Activated naive CD8-positive, alpha-beta T cell treated with anti-CD3 and anti-CD28 coated beads, Interleukin-2, amount 50 U/mL, for 24 hours (primary cell): ENCODE data around the gene DKK3.

Experiments used
- ATAC-seq: fragments of 150-1000 bp; cut with Tn5 transposase; one replicate; pipeline ENCODE4 v1.10.0; 2021
- DNase-seq: peaks from one replicate; pipeline ENCODE4 v3.0.0; 2021
- H3K27ac Mint-ChIP-seq: one replicate; pipeline ENCODE4 v1.8.0; 2021; ENCODE audit warnings: mild to moderate bottlenecking, mixed read lengths
- H3K27me3 Mint-ChIP-seq: one replicate; pipeline ENCODE4 v1.8.0; 2021; ENCODE audit warnings: mixed read lengths
- H3K36me3 Mint-ChIP-seq: one replicate; pipeline ENCODE4 v1.8.0; 2021; ENCODE audit warnings: low read depth, mixed read lengths
- H3K4me1 Mint-ChIP-seq: one replicate; pipeline ENCODE4 v1.8.0; 2021; ENCODE audit warnings: mixed read lengths
- H3K4me3 Mint-ChIP-seq: one replicate; pipeline ENCODE4 v1.8.0; 2021; ENCODE audit warnings: mild to moderate bottlenecking, moderate library complexity, mixed read lengths
- H3K9me3 Mint-ChIP-seq: one replicate; pipeline ENCODE4 v1.8.0; 2021; ENCODE audit warnings: mixed read lengths

Gene DKK3

DNA sequence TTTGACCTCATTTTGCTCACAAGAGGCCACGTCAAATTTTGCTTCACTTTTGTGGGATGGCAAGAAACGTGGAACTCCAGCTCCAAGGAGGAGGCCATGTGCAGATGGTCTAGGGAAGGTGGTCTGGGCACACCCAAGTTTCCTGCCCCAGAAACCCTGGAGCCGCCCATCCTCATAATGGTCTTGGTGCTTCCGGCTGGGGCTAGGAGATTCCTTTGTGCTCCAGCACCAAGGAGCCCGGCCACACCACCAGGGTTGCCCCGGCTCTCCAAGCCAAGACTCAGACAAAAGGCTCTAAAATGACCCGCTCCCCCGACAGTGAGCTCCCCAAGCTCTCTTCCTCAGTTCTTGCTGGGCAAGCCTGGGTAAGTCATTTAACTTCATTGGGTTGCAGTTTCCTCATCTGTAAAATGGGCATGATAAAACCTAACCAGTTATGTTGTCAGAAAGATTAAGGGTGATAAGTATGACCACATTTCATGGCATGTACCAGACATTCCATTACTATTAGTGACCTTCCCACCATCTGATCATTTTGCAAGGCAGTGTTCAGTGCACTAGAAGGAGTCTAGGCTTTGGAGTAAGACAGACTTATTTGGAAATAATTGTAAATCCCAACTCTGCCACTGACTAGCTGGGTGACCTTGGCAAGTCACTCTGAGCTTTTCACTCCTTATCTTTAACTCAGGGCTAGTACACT lies 23.3 kb downstream of the DKK3 start:
- DNase-seq (no peak), ATAC-seq (no peak)
- no peaks in the 10 kb centered on the region for H3K4me1 Mint-ChIP-seq
- H3K27me3 Mint-ChIP-seq: peaks cover 3% of the 10 kb centered on the region
- H3K9me3 Mint-ChIP-seq: peaks cover 4% of the 10 kb centered on the region
- no peak overlapping the region for H3K4me3 Mint-ChIP-seq
- no peaks in the 10 kb centered on the region for H3K36me3 Mint-ChIP-seq
- no peak overlapping the region for H3K27ac Mint-ChIP-seq

- peaks cover 4% of the 10 kb centered on the region for H3K9me3 Mint-ChIP-seq
- ATAC-seq: no peak
- no peaks in the 10 kb centered on the region for H3K36me3 Mint-ChIP-seq
- no peak overlapping the region for H3K27ac Mint-ChIP-seq
- no peak overlapping the region for H3K4me3 Mint-ChIP-seq
- no peaks in the 10 kb centered on the region for H3K4me1 Mint-ChIP-seq
- DNase-seq: no peak
- H3K27me3 Mint-ChIP-seq: peaks cover 3% of the 10 kb centered on the region
These were observed 23.9 kb downstream of the DKK3 start for GRCh38 chr11:11984563-11984962.

DNA sequence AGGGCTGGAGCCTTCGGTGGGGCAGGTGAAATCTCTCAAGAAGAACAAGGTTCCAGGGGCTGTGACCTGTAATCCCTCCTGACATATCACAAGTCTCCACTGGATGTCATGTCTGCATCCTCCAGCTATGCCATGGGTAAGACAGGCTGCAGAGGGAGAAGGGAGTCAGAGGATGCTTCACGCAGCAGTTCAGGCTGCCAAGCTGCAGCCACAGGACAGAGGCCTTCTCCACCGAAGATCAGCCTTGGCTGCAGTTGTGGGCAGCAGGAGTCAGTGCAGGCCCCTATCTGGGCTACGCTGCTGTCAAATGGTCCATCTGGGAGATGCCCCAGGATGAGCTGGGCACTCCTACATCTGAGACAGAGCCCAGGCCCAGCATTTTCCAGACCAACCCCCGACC lies 25.0 kb downstream of the DKK3 start:
- H3K9me3 Mint-ChIP-seq: peaks cover 4% of the 10 kb centered on the region
- no peak overlapping the region for H3K27ac Mint-ChIP-seq
- no peaks in the 10 kb centered on the region for H3K4me1 Mint-ChIP-seq
- H3K27me3 Mint-ChIP-seq: peaks cover 3% of the 10 kb centered on the region
- DNase-seq: no peak
- H3K4me3 Mint-ChIP-seq: no peak overlapping the region
- H3K36me3 Mint-ChIP-seq: no peaks in the 10 kb centered on the region
- no peak for ATAC-seq

DNA sequence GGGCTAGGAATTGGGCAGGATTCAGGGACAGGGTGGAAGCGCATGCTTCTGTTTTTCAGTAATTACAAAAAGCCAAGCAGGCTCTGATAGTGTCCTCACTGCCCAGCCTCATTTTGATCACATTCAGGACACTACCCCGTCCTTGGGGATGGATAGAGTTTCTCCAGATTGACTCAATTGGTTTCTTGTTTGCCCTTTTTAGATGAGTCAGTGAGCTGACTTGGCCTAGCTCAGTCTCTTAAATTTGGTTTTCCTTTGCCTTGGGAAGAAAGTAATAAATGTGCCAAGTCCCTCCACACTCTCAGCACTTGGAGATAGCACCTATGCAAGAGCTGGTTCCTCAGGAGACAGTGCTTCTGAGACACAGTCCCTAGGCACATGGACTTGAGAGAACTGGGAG lies 25.5 kb downstream of the DKK3 start:
- Mint-ChIP-seq H3K4me1 (no peaks in the 10 kb centered on the region), H3K27ac (no peak overlapping the region), H3K4me3 (no peak overlapping the region), H3K27me3 (peaks cover 3% of the 10 kb centered on the region), H3K9me3 (peaks cover 4% of the 10 kb centered on the region), H3K36me3 (no peaks in the 10 kb centered on the region)
- no peak for ATAC-seq
- DNase-seq: no peak

GRCh38 chr11:11982461-11982860 lies 26.0 kb downstream of the DKK3 start:
- DNase-seq: no peak
- Mint-ChIP-seq H3K36me3 (no peaks in the 10 kb centered on the region), H3K27ac (no peak overlapping the region), H3K4me3 (no peak overlapping the region), H3K9me3 (peaks cover 4% of the 10 kb centered on the region), H3K4me1 (no peaks in the 10 kb centered on the region), H3K27me3 (peaks cover 3% of the 10 kb centered on the region)
- no peak for ATAC-seq

- Mint-ChIP-seq H3K9me3 (peaks cover 2% of the 10 kb centered on the region), H3K36me3 (no peaks in the 10 kb centered on the region), H3K27me3 (peaks cover 3% of the 10 kb centered on the region), H3K4me1 (no peaks in the 10 kb centered on the region), H3K27ac (no peak overlapping the region), H3K4me3 (no peak overlapping the region)
- ATAC-seq: no peak
- DNase-seq: no peak
These were observed 26.6 kb downstream of the DKK3 start for GRCh38 chr11:11981840-11982239.

- Mint-ChIP-seq H3K27me3 (peaks cover 3% of the 10 kb centered on the region), H3K36me3 (no peaks in the 10 kb centered on the region), H3K4me1 (no peaks in the 10 kb centered on the region), H3K27ac (no peak overlapping the region), H3K9me3 (no peaks in the 10 kb centered on the region), H3K4me3 (no peak overlapping the region)
- ATAC-seq: no peak
- no peak for DNase-seq
These were observed 27.1 kb downstream of the DKK3 start for GRCh38 chr11:11981364-11981763.

- Mint-ChIP-seq H3K27me3 (peaks cover 3% of the 10 kb centered on the region), H3K27ac (no peak overlapping the region), H3K36me3 (no peaks in the 10 kb centered on the region), H3K9me3 (no peaks in the 10 kb centered on the region), H3K4me1 (no peaks in the 10 kb centered on the region), H3K4me3 (no peak overlapping the region)
- ATAC-seq: no peak
- no peak for DNase-seq
These were observed 27.6 kb downstream of the DKK3 start for GRCh38 chr11:11980841-11981308.

DNA sequence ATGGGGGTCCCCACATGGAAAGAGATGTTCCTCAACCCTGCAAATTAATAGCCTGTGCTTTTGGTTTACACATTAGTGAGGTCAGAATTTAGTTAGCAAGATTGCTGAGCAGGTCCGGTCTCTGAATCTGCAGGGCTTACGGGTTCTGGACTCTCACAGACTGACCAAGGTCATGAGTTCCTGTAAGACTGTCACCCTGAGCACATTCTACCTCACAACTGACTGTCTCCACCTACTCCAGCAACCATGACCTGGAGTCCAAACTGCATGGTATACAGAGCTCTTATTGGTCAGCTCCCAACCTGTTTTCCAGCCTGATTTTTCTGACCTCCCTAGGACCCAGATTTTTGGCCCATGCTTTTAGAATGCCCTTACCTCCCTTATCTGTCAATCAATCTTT lies 28.2 kb downstream of the DKK3 start:
- DNase-seq: no peak
- ATAC-seq: no peak
- H3K27ac Mint-ChIP-seq: no peak overlapping the region
- no peaks in the 10 kb centered on the region for H3K36me3 Mint-ChIP-seq
- no peaks in the 10 kb centered on the region for H3K9me3 Mint-ChIP-seq
- H3K27me3 Mint-ChIP-seq: peaks cover 3% of the 10 kb centered on the region
- H3K4me1 Mint-ChIP-seq: no peaks in the 10 kb centered on the region
- no peak overlapping the region for H3K4me3 Mint-ChIP-seq

DNA sequence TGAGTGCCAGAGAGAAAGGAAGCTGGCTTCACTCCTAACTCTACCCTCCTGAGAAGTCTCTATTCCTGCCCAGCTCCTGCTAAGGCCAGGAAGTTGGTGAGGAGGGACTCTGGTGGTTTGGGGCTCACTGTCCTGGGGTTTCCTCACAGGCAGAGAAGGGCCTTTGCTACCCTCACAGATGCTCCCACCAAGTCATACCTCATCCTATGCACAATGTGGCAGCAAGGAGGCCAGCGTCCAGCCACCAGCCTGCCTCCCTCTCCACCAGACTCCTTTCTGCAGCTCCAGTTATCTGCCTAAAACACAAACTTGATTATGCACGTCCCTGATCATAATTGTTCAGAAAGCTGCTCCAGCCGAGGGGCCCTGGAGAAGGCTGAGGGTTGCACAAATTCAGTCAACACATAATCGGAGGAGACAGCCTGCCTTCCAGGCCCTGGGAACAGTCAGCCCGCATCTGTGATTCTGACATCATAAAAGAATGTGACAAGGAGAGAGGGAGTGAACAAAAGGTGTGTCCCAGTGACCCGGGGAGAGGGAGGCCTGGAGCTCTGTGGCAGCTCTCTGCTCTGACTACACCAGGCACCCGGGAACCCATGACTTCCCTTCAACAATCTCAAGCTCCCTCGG lies 28.8 kb downstream of the DKK3 start:
- no peak for ATAC-seq

DNA sequence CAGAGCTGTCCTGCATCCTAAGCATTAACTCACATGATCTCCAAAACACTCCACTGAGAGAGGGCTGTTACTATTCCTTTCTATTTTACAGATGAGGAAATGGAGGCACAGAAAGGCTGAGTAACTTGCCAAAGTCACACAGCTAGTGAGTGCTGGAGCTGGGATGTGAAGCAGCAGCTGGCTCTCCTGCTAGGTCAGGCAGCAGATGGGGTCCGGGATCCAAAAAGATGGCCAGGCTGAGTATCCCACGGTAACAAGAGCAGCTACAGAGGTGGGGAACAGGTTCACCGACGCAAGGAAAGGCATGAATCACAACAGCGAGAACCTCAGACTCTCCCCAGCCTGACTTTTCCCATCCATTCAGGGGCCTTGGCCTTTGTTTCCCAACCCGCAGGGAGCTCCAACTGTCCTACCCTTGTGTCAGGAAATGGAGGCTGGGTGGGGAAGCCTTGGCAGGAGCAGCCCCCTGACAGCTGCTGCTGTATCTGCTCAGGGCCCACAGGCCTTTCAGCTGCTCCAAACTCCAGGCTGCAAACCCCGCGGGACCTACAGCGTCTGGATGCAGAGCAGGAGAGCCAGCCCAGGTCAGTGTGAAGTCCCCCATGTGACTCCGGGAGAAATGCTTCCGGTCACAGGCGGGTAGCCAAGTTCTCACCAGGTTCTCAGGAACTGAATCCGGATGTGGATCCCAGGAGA lies 29.5 kb downstream of the DKK3 start:
- Mint-ChIP-seq H3K36me3 (no peaks in the 10 kb centered on the region), H3K27me3 (peaks cover 3% of the 10 kb centered on the region)
- no peak for DNase-seq

More for the DNA sequence above, 28.8 kb downstream of the DKK3 start:
- H3K27ac Mint-ChIP-seq: no peak overlapping the region
- H3K4me3 Mint-ChIP-seq: no peak overlapping the region
- H3K9me3 Mint-ChIP-seq: no peaks in the 10 kb centered on the region
- H3K36me3 Mint-ChIP-seq: no peaks in the 10 kb centered on the region
- DNase-seq: no peak
- peaks cover 3% of the 10 kb centered on the region for H3K27me3 Mint-ChIP-seq
- peaks cover 5% of the 10 kb centered on the region for H3K4me1 Mint-ChIP-seq

GRCh38 chr11:11978098-11978637 lies 30.3 kb downstream of the DKK3 start:
- Mint-ChIP-seq H3K36me3 (no peaks in the 10 kb centered on the region), H3K27ac (no peak overlapping the region), H3K27me3 (peaks cover 3% of the 10 kb centered on the region), H3K9me3 (no peaks in the 10 kb centered on the region), H3K4me1 (peaks cover 5% of the 10 kb centered on the region), H3K4me3 (no peak overlapping the region)
- ATAC-seq (no peak), DNase-seq (no peak)

More for the DNA sequence above, 29.5 kb downstream of the DKK3 start:
- Mint-ChIP-seq H3K9me3 (no peaks in the 10 kb centered on the region), H3K4me3 (no peak overlapping the region), H3K4me1 (peaks cover 5% of the 10 kb centered on the region), H3K27ac (no peak overlapping the region)
- no peak for ATAC-seq

DNA sequence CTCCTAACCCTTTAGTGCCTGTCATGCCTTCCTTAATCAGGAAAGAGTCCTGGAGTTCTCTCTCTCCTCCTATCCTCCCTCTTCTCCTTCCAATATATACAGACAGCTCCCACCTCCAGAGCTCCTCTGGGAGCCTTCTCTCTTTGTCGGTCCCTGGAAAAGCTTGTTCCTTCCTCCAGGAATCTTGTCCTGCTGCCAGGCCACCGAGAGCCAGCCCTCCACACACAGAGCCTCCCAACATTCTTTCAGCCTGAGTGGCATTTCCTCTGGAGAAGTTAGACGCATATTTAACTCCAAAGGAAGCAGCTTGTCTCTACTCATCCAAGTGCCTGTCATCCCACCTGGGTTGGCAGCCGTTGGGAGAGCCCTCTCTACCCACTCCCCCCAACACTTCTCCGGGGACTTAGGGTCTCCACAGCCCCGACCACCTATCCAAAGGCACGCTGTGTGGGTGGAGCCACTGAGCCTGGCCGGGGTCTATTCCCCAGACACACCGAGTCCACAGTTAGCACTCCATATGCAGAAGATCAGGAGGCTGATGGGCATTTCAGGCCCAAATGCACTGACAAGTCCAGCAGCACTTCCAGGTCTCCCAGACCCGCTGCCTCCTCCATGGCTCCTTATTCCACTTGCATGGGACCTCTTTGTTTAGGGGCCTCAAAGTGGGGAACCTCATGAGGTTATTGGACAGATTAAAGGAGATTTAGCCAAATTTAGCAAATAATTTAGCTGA lies 31.1 kb downstream of the DKK3 start:
- H3K9me3 Mint-ChIP-seq: no peaks in the 10 kb centered on the region
- ATAC-seq: no peak
- H3K4me1 Mint-ChIP-seq: peaks cover 5% of the 10 kb centered on the region
- no peak overlapping the region for H3K27ac Mint-ChIP-seq
- no peak for DNase-seq
- peaks cover 3% of the 10 kb centered on the region for H3K27me3 Mint-ChIP-seq
- no peaks in the 10 kb centered on the region for H3K36me3 Mint-ChIP-seq
- H3K4me3 Mint-ChIP-seq: no peak overlapping the region

DNA sequence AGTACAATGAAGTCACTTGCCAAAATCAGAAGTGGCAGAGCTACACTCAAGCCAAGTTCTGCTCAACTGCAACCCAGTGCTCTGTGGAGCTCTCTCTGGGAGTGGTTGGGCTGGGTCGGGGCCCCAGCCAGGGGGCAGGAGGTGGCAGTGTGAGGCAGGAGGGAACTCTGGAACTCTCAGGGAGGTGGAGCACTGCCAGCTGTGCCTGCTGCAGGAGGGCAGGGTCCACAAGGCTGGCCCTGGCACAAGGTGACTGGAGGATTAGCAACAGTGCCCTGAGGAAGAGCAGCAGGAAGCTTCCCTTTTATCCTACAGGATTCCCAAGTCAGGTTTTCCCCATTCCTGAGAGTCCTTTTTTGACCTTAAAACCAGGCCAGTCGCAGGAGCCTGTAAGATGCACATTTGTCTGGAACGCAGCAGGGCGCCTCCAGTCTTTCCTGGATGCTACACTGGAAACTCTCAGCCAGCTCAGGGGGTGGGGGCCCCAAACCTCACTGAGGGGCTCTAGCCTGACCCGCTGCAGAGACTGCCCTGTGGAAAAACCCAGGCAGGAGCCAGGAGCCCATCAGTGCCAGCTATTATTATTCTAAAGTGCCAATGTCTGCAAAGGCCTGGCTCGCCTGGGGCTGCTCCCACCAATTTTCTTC lies 31.8 kb downstream of the DKK3 start:
- no peaks in the 10 kb centered on the region for H3K36me3 Mint-ChIP-seq
- no peak for ATAC-seq

More for the DNA sequence above, 31.8 kb downstream of the DKK3 start:
- DNase-seq: no peak
- Mint-ChIP-seq H3K27ac (no peak overlapping the region), H3K27me3 (peaks cover 3% of the 10 kb centered on the region), H3K9me3 (no peaks in the 10 kb centered on the region), H3K4me1 (peaks cover 5% of the 10 kb centered on the region), H3K4me3 (no peak overlapping the region)
